GM10266 (cell line): Measurements from ENCODE around the gene R3HDML.
"Not testable (repeated sequence)": the region's sequence is repeated elsewhere in the genome, so short reads cannot be mapped to it uniquely, and the experiment has no call there.

Experiments used
- DNase-seq: peaks from one replicate; pipeline ENCODE4 v3.0.0; 2012; ENCODE audit errors: extremely low spot score
- TF ChIP-seq, protein P1 (sequence below): IDR thresholded peaks from 2 replicates; pipeline ENCODE4 v1.5.1; 2012; ENCODE audit warnings: mild to moderate bottlenecking, low read depth; ENCODE audit not compliant: control insufficient read depth, insufficient read depth; ENCODE audit errors: missing control alignments

The R3HDML gene, protein sequence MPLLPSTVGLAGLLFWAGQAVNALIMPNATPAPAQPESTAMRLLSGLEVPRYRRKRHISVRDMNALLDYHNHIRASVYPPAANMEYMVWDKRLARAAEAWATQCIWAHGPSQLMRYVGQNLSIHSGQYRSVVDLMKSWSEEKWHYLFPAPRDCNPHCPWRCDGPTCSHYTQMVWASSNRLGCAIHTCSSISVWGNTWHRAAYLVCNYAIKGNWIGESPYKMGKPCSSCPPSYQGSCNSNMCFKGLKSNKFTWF

DNA sequence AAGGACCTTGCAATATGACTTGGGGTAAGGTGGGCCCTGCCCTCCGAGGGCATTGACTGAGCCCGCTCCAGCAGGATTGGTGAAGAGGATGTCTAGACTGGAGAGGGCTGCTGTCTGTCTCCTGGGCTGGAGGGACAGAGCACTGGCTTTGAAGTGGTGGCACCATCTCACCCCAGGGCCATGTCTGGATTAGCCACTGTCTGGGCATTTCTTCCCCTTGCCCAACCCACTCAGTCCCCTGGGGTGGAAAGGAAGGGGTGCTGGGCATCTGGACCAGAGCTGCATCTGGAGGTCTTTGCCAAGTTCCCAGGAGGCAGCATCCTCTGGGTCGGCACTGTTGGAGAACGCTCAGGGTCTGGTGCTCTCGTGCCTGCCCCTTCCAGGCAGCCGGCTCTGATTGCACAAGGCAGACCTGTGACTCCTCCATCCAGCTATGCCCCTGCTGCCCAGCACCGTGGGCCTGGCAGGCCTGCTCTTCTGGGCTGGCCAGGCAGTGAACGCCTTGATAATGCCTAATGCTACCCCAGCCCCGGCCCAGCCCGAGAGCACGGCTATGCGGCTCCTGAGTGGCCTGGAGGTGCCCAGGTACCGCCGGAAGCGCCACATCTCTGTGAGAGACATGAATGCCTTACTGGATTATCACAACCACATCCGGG lies at the start of gene R3HDML:
R3HDML (plus strand) TSS at position 319 of the 656 bp plus-strand sequence; CDS start at position 434, 115 bp downstream.
- TF ChIP-seq, protein P1, sequence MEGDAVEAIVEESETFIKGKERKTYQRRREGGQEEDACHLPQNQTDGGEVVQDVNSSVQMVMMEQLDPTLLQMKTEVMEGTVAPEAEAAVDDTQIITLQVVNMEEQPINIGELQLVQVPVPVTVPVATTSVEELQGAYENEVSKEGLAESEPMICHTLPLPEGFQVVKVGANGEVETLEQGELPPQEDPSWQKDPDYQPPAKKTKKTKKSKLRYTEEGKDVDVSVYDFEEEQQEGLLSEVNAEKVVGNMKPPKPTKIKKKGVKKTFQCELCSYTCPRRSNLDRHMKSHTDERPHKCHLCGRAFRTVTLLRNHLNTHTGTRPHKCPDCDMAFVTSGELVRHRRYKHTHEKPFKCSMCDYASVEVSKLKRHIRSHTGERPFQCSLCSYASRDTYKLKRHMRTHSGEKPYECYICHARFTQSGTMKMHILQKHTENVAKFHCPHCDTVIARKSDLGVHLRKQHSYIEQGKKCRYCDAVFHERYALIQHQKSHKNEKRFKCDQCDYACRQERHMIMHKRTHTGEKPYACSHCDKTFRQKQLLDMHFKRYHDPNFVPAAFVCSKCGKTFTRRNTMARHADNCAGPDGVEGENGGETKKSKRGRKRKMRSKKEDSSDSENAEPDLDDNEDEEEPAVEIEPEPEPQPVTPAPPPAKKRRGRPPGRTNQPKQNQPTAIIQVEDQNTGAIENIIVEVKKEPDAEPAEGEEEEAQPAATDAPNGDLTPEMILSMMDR = no peak
- no peak for DNase-seq

DNA sequence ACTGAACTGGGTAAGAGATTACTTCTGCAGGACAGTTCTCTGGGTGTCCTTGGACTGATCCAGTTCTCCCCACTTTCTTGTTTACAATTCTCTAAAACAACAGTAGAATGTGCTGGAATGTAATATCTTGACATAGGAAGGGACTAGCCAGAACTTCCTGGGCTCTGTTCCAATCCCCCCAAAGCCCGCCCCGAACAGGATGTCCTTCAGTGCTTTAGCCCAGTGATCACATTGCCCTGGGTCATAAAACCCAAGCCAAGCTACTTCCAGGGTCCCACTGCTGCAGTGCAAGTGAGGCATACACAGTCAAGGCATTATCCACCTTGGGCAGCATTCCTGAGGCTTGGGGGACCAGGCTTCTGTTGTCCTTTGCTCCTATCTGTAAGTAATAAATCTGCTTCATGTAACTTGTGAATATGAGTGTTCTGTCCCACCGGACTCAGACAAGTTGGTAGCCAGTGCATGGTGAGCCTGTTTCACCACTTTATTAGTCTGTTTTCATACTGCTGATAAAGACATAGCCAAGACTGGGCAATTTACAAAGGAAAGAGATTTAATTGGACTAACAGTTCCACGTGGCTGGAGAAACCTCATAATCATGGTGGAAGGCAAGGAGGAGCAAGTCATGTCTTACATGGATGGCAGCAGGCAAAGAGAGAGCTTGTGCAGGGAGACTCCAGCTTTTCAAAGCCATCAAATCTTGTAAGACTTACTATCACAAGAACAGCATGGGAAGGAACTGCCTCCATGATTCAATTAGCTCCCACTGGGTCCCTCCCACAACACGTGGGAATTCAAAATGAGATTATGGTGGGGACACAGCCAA lies 49.4 kb upstream of the R3HDML start:
- TF ChIP-seq, protein P1 = no peak
- DNase-seq = no peak

DNA sequence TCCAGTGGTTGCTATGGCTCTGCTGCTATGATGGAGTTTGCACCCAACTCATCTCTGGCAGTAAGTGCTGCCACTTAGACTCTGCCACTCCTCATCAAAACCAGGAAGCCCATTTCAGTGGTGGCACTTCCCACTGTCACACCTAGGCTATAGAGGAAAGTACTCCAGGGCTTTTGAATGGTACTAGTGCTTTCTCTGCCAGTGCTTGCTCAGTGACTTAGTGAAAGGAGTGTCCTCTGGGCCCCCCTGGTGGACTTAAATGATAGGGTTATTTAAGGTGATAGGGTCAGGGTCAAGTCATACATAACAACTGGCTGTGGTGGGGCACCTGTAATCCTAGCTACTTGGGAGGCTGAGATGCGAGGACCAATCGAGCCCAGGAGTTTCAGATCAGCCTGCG lies 48.6 kb upstream of the R3HDML start:
- DNase-seq = no peak
- TF ChIP-seq, protein P1 = no peak

DNA sequence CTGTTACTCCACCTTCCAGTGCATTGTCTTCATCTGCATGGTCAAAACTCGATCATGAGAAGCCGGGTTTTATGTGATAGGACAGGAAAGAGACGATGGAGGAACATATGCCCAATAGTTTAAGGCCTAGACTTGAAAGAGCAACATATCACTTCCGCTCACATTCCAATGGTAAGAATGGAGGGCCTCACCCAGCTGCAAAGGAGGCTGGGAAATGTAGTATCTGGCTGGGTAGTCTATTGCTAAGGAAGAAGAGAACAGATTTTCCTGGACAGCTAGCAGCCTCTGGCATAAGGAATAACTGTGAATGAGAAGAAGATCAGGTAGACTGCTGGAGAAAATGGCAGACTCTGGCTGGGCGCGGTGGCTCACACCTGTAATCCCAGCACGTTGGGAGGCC lies 45.1 kb upstream of the R3HDML start:
- TF ChIP-seq, protein P1 = no peak
- no peak for DNase-seq

DNA sequence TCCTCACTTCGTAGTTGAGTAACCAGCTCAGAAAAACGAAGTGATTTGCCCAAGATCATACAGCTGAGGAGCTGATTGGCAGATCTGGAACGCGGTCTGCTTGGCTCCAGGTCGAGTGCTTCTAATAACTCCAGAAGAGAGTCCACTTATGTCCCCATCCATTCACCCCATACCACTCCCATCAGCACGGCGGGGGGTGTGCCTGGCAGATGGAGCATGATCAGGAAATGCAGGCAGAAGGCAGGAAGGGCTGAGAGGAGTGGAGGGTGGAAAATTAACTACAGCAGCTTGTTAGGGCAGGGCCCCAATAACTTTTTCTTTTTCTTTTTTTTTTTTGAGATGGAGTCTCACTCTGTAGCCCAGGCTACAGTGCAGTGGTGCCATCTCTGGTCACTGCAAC lies 40.8 kb upstream of the R3HDML start:
- TF ChIP-seq, protein P1 = no peak
- no peak for DNase-seq

DNA sequence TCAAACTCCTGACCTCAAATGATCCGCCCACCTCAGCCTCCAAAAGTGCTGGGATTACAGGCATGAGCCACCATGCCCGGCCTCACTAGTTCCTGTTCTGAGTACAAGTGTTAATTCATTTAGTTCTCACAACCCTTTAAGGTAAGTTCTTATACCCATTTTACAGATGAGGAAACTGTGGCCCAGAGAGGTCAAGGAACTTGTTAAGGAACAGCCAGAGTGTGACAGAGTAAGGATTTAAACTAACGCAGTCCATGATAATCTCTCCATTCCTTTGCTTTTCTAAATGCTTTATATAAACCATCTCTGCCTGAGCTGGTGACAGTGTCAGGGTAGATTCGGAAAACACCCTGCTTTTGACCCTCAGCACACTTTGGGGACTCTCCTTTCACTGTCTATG lies 39.1 kb upstream of the R3HDML start:
- TF ChIP-seq, protein P1 = no peak
- DNase-seq = no peak

DNA sequence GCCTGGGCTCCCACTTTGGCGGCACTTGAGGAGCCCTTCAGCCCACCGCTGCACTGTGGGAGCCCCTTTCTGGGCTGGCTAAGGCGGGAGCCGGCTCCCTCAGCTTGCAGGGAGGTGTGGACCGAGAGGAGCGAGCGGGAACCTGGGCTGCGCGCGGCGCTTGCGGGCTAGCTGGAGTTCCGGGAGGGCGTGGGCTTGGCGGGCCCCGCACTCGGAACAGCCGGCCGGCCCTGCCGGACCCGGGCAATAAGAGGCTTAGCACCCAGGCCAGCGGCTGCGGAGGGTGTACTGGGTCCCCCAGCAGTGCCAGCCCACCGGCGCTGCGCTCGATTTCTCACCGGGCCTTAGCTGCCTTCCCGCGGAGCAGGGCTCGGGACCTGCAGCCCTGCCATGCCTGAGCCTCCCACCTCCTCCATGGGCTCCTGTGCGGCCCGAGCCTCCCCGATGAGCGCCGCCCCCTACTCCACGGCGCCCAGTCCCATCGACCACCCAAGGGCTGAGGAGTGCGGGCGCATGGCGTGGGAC lies 37.8 kb upstream of the R3HDML start:
- not testable (repeated sequence) for DNase-seq
